SK-N-SH (cell line): ENCODE data around the gene FBXO3.

Experiments used
- EZH2phosphoT487 ChIP-seq: fragments of 200-600 bp; sonication (generic); IDR thresholded peaks from 2 replicates; pipeline ENCODE4 v1.6.1; 2017; ENCODE audit warnings: low read depth, mixed run types, mild to moderate bottlenecking, antibody characterized with exemption, moderate library complexity, borderline replicate concordance
- JUND ChIP-seq: IDR thresholded peaks from 2 replicates; pipeline ENCODE4 v1.4.0; 2012
- POLR2AphosphoS5 ChIP-seq: IDR thresholded peaks from 2 replicates; pipeline ENCODE4 v1.6.1; 2012; ENCODE audit warnings: low read depth, low read length
- RXRA ChIP-seq: IDR thresholded peaks from 2 replicates; pipeline ENCODE4 v1.4.0; 2012; ENCODE audit warnings: low read depth, mild to moderate bottlenecking, borderline replicate concordance
- SIN3A ChIP-seq: IDR thresholded peaks from 2 replicates; pipeline ENCODE4 v1.6.1; 2012; ENCODE audit warnings: low read depth, mild to moderate bottlenecking, low read length, moderate library complexity, borderline replicate concordance
- SMC3 ChIP-seq: IDR thresholded peaks from 2 replicates; pipeline ENCODE4 v1.6.1; 2012; ENCODE audit warnings: low read depth, low read length, improper control_type of control experiment
- TEAD4 ChIP-seq: IDR thresholded peaks from 2 replicates; pipeline ENCODE4 v1.4.0; 2012; ENCODE audit warnings: mild to moderate bottlenecking, borderline replicate concordance; ENCODE audit not compliant: insufficient read depth
- TF ChIP-seq, protein P1 (sequence below): fragments of 200-600 bp; sonication (generic); IDR thresholded peaks from 2 replicates; pipeline ENCODE4 v1.6.1; 2017; ENCODE audit warnings: antibody characterized with exemption, mild to moderate bottlenecking, moderate library complexity
- TF ChIP-seq, protein P2 (sequence below): fragments of 150-350 bp; IDR thresholded peaks from 2 replicates; pipeline ENCODE4 v1.6.1; 2016; ENCODE audit warnings: mild to moderate bottlenecking, low read depth, low read length
- TF ChIP-seq, protein P3 (sequence below): IDR thresholded peaks from 2 replicates; pipeline ENCODE4 v1.4.0; 2012; ENCODE audit warnings: low read depth, borderline replicate concordance
- TF ChIP-seq, protein P4 (sequence below): IDR thresholded peaks from 2 replicates; pipeline ENCODE4 v1.4.0; 2012; ENCODE audit warnings: low read depth

DNA sequence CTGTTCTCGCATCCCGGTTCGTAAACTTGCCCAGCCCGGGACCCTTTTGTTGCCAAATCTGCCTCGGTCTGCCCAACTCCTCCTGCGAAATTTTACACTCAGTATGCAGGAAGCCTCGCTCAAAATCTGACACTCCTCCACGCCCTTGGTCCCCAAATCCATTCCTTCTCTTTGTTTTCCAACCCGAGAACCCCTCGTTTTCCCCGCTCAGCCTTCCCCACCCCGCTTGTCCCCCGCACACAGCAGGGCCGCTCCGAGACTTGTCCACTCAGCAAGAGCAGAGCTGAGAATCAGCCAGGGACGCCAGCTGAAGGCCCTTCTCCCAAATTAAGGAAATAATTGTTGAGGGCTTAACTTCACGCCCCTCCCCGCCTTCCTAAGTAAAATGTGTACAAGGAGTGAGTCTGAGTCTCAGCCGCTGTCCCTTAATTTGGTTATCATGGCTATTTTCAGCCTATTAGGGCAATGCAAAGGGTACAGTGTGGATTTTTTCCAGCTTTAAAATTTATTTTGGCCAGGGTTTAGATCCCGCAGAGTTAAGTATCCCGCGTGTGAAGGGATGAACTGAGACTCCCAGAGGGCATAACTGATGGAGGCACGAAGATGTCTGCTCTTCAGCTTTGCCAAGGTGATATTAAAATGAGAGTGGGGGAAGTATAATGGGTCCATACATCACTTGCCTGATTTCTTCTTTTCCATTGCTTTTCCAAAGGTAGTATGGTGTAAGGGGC lies 581 bp upstream of the FBXO3 start:
- TF ChIP-seq, protein P1, sequence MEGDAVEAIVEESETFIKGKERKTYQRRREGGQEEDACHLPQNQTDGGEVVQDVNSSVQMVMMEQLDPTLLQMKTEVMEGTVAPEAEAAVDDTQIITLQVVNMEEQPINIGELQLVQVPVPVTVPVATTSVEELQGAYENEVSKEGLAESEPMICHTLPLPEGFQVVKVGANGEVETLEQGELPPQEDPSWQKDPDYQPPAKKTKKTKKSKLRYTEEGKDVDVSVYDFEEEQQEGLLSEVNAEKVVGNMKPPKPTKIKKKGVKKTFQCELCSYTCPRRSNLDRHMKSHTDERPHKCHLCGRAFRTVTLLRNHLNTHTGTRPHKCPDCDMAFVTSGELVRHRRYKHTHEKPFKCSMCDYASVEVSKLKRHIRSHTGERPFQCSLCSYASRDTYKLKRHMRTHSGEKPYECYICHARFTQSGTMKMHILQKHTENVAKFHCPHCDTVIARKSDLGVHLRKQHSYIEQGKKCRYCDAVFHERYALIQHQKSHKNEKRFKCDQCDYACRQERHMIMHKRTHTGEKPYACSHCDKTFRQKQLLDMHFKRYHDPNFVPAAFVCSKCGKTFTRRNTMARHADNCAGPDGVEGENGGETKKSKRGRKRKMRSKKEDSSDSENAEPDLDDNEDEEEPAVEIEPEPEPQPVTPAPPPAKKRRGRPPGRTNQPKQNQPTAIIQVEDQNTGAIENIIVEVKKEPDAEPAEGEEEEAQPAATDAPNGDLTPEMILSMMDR = no peak
- no peak for TF ChIP-seq POLR2AphosphoS5
- TF ChIP-seq SMC3 = no peak
- TF ChIP-seq TEAD4 = no peak
- TF ChIP-seq SIN3A = no peak
- no peak for TF ChIP-seq JUND
- TF ChIP-seq, protein P2, sequence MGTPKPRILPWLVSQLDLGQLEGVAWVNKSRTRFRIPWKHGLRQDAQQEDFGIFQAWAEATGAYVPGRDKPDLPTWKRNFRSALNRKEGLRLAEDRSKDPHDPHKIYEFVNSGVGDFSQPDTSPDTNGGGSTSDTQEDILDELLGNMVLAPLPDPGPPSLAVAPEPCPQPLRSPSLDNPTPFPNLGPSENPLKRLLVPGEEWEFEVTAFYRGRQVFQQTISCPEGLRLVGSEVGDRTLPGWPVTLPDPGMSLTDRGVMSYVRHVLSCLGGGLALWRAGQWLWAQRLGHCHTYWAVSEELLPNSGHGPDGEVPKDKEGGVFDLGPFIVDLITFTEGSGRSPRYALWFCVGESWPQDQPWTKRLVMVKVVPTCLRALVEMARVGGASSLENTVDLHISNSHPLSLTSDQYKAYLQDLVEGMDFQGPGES = no peak
- TF ChIP-seq RXRA = no peak
- TF ChIP-seq, protein P3, sequence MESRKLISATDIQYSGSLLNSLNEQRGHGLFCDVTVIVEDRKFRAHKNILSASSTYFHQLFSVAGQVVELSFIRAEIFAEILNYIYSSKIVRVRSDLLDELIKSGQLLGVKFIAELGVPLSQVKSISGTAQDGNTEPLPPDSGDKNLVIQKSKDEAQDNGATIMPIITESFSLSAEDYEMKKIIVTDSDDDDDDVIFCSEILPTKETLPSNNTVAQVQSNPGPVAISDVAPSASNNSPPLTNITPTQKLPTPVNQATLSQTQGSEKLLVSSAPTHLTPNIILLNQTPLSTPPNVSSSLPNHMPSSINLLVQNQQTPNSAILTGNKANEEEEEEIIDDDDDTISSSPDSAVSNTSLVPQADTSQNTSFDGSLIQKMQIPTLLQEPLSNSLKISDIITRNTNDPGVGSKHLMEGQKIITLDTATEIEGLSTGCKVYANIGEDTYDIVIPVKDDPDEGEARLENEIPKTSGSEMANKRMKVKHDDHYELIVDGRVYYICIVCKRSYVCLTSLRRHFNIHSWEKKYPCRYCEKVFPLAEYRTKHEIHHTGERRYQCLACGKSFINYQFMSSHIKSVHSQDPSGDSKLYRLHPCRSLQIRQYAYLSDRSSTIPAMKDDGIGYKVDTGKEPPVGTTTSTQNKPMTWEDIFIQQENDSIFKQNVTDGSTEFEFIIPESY = no peak
- TF ChIP-seq EZH2phosphoT487 = no peak
- TF ChIP-seq, protein P4, sequence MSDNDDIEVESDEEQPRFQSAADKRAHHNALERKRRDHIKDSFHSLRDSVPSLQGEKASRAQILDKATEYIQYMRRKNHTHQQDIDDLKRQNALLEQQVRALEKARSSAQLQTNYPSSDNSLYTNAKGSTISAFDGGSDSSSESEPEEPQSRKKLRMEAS = no peak
